ENCODE results near the gene NDUFA1. TPM values are rescaled to one million over a fixed set of nuclear protein-coding genes. Genes with fewer than 3 reads are reported as not detected.
A peak's percentile ranks its signal among the peaks of the same experiment; 100 is the strongest.

Gene NDUFA1
- total and polyA plus RNA-seq, 2 of the 13 experiments (the other 11 are each of a cell fraction or from before 2014, with no cell fraction given), result 150 to 167 TPM

DNA sequence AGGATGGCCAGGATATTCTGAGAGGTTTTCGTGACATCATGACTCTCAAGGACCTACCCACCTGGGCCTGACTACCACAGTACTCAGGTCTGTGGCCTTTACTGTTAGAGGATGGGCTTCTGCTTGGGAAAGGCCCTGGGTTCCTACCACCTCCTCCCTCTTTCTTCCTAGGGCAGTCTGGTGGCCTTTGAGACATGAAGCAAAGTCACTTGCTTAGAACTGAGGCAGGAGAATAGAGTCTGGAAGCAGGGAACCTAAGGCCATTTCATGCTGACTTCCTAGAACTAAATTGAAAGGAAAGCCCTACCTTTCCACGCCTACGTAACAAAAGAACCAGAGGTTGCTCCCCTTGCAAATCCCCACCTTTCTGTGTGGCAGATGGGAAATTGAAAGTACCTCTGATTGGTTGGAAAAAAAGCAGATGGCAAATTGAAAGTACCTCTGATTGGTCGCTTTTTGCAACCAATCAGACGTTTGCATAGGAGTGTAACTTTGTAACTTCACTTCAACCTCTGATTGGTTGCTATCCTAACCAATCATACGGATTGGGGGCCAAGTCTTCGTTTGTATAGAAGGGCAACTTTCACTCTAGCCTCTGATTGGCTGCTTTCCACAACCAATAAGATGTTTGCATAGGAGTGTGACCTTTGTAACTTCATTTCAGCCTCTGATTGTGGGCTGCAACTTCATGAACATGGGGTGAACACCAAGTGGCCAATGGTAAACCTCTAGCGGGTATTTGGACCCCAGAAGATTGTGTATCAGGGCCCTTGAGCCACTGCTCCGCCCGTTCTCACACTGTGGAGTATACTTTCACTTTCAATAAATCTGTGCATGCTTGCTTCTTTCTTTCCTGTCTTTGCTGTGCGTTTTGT, 14.2 kb downstream of the NDUFA1 start (continued):
- 0 out of 2 replicates have a peak, but pooled peaks have one; percentile 20 for TF ChIP-seq HOMEZ (CRISPR knock-in tag; IDR thresholded peaks at IDR 0.05; ENCODE audit: low read depth)
- no peak for TF ChIP-seq NFKBIZ (CRISPR knock-in tag; IDR thresholded peaks at IDR 0.05)
- TF ChIP-seq, protein P1, sequence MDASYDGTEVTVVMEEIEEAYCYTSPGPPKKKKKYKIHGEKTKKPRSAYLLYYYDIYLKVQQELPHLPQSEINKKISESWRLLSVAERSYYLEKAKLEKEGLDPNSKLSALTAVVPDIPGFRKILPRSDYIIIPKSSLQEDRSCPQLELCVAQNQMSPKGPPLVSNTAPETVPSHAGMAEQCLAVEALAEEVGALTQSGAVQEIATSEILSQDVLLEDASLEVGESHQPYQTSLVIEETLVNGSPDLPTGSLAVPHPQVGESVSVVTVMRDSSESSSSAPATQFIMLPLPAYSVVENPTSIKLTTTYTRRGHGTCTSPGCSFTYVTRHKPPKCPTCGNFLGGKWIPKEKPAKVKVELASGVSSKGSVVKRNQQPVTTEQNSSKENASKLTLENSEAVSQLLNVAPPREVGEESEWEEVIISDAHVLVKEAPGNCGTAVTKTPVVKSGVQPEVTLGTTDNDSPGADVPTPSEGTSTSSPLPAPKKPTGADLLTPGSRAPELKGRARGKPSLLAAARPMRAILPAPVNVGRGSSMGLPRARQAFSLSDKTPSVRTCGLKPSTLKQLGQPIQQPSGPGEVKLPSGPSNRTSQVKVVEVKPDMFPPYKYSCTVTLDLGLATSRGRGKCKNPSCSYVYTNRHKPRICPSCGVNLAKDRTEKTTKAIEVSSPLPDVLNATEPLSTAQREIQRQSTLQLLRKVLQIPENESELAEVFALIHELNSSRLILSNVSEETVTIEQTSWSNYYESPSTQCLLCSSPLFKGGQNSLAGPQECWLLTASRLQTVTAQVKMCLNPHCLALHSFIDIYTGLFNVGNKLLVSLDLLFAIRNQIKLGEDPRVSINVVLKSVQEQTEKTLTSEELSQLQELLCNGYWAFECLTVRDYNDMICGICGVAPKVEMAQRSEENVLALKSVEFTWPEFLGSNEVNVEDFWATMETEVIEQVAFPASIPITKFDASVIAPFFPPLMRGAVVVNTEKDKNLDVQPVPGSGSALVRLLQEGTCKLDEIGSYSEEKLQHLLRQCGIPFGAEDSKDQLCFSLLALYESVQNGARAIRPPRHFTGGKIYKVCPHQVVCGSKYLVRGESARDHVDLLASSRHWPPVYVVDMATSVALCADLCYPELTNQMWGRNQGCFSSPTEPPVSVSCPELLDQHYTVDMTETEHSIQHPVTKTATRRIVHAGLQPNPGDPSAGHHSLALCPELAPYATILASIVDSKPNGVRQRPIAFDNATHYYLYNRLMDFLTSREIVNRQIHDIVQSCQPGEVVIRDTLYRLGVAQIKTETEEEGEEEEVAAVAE (CRISPR knock-in tag; IDR thresholded peaks at IDR 0.05; ENCODE audit: borderline replicate concordance), result peak; percentile 98
- TF ChIP-seq SRF (IDR thresholded peaks at IDR 0.05; ENCODE audit: low read depth, low read length), result no peak
- TF ChIP-seq HNRNPUL1 (IDR thresholded peaks at IDR 0.05; ENCODE audit: low read depth, low read length), result no peak
- TF ChIP-seq SOX13 (IDR thresholded peaks at IDR 0.05), result no peak
- peak in 1 of 2 experiments; percentile 15; a peak in 1 of 4 replicates for TF ChIP-seq SOX13 (CRISPR knock-in tag; conservative IDR thresholded peaks at IDR 0.05 in 1 of 2, IDR thresholded peaks at IDR 0.05 in 1 of 2)
- TF ChIP-seq PHF8 (CRISPR knock-in tag; IDR thresholded peaks at IDR 0.05), result peak; percentile 53; the same call in 1 of the 2 replicates
- no peak for TF ChIP-seq CCDC6 (CRISPR knock-in tag; IDR thresholded peaks at IDR 0.05)
- no peak for TF ChIP-seq FOXA1 (IDR thresholded peaks at IDR 0.05)
- TF ChIP-seq FOXA1 (CRISPR knock-in tag; IDR thresholded peaks at IDR 0.05), result no peak
- no peak for TF ChIP-seq DZIP1 (CRISPR knock-in tag; IDR thresholded peaks at IDR 0.05)
- no peak for TF ChIP-seq MBNL3 (CRISPR knock-in tag; conservative IDR thresholded peaks at IDR 0.05)
- TF ChIP-seq THAP11 (CRISPR knock-in tag; IDR thresholded peaks at IDR 0.05), result peak; percentile 75
- TF ChIP-seq ATAD3A (CRISPR knock-in tag; IDR thresholded peaks at IDR 0.05), result no peak
- TF ChIP-seq ZIK1 (CRISPR knock-in tag; IDR thresholded peaks at IDR 0.05; ENCODE audit: borderline replicate concordance, low read depth), result no peak
- TF ChIP-seq ZNF550 (CRISPR knock-in tag; IDR thresholded peaks at IDR 0.05; ENCODE audit: borderline replicate concordance), result no peak
- peak; percentile 91 for TF ChIP-seq RFXAP (CRISPR knock-in tag; IDR thresholded peaks at IDR 0.05; ENCODE audit: borderline replicate concordance)
- no peak for TF ChIP-seq HHEX (CRISPR knock-in tag; IDR thresholded peaks at IDR 0.05)
- TF ChIP-seq ZFP36L2 (CRISPR knock-in tag; IDR thresholded peaks at IDR 0.05), result no peak
- TF ChIP-seq ZNF576 (CRISPR knock-in tag; IDR thresholded peaks at IDR 0.05), result no peak
- TF ChIP-seq NFE2 (CRISPR knock-in tag; IDR thresholded peaks at IDR 0.05), result no peak
- no peak for TF ChIP-seq ZNF124 (CRISPR knock-in tag; IDR thresholded peaks at IDR 0.05)

Data from HepG2 (cell line).